Liver (tissue), 3 donors: ENCODE data around the gene MYO16.

Experiments
- CTCF ChIP-seq: fragments of 150-350 bp; IDR thresholded peaks from 2 replicates; pipeline ENCODE4 v1.5.1; 2017; ENCODE audit warnings: improper control_type of control experiment, low read depth, low read length; ENCODE audit not compliant: missing input control
- JUND ChIP-seq, 2 donors: IDR thresholded peaks; 2 replicates each; pipeline ENCODE4 v1.6.1; 2016; ENCODE audit warnings: antibody characterized with exemption in 2 of 2
- NR2F2 ChIP-seq: IDR thresholded peaks from 2 replicates; pipeline ENCODE4 v1.6.1; 2016; ENCODE audit warnings: antibody characterized with exemption
- REST ChIP-seq: IDR thresholded peaks from 2 replicates; pipeline ENCODE4 v1.6.1; 2016; ENCODE audit warnings: antibody characterized with exemption, mild to moderate bottlenecking
- RXRA ChIP-seq, 2 donors: IDR thresholded peaks; 2 replicates each; pipeline ENCODE4 v1.6.1; 2017 to 2018; ENCODE audit warnings: antibody characterized with exemption in 2 of 2, mild to moderate bottlenecking in 1 of 2
- donor health status: healthy.
- donor health status: healthy.

- TF ChIP-seq CTCF (no peak), JUND (IDR thresholded peaks at IDR 0.05) (no peak), NR2F2 (no peak), RXRA (IDR thresholded peaks at IDR 0.05) (no peak), REST (no peak)
Measured at GRCh38 chr13:109206616-109207015, 577.2 kb downstream of the MYO16 start.
